Measurements from ENCODE around the gene RPP25L. TPM values are rescaled to one million over a fixed set of nuclear protein-coding genes. Genes with fewer than 3 reads are reported as not detected.

Gene RPP25L
- polyA plus RNA-seq, 1 donor from 2014 or later = 31.4 TPM

DNA sequence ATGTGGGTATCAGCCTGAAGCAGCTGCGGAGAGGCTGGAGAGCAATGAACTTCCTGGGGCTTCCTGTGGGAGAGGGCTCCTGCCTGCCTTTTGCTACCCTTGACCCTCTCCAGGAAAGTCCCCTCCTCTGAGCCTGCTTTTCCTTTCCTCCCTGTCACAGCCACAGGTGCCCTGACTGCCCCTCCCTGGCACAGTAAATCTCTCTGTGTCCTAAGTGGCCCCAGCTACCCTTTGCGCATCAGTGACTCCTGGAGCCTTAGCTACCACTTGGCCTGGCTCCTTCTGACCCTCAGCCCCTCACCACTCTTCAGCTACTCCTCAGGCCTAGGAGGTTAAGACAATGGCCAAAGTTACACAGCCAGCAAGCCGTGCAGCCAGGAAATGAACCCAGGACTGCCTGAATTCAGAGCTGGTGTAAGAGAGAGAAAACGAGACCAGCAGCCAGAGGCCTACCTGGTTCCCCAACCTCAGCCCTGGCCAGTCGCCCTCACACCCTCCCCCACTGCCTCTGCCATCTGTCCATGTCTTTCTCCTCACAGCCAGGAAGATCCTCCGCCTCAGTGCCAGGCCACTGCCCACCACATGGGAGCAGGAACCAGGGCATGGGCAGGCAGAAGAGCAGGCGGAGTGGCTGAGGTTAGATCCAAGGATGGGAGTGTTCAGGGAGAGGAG is 41.0 kb downstream of the RPP25L start:
- H3K79me2 ChIP-seq (replicated peaks; ENCODE audit: insufficient read depth, low read length) = peaks cover 16% of the 10 kb centered on the region
- no peak overlapping the region for H2AFZ ChIP-seq (ENCODE audit: low read depth, low read length)

DNA sequence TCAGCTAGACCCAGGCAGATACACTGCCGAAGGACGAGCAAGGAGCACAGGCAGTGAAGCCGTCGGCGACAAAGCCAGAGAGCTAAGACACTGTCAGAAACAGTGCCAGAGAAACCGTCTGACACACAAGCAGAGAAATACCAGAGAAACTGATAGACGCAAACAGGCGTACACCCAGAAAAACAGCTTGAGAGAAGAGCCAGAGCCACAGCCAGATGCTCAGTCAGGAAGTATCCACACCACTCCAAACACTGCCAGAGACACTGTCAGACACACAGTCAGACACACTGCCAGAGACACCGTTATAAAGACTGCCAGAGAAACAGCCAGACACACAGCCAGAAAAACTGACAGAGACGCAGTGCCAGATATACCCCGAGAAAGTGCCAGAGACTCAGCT is 41.5 kb downstream of the RPP25L start:
- Histone ChIP-seq H3K36me3 (ENCODE audit: insufficient read depth, low read length) (no peaks in the 10 kb centered on the region), H4K20me1 (ENCODE audit: insufficient read depth) (no peaks in the 10 kb centered on the region), H2AFZ (ENCODE audit: low read depth, low read length) (no peak overlapping the region), H3K79me2 (replicated peaks; ENCODE audit: insufficient read depth, low read length) (peaks cover 16% of the 10 kb centered on the region), H3K9ac (ENCODE audit: low read length) (no peak overlapping the region), H3K9me2 (ENCODE audit: insufficient read depth, low read length) (no peaks in the 10 kb centered on the region), H3F3A (ENCODE audit: insufficient read depth, low read length, poor library complexity, severe bottlenecking) (no peaks in the 10 kb centered on the region), H3K27me3 (ENCODE audit: insufficient read depth, low read depth, low read length) (no peaks in the 10 kb centered on the region), H3K4me3 (ENCODE audit: low read length) (no peak overlapping the region), H3K9me3 (ENCODE audit: low read length) (no peaks in the 10 kb centered on the region), H3K27ac (ENCODE audit: low read length) (no peak overlapping the region), H3K4me2 (ENCODE audit: low read length) (no peak overlapping the region)
- TF ChIP-seq POLR2AphosphoS5 (IDR thresholded peaks at IDR 0.05) (no peak), EZH2 (IDR thresholded peaks at IDR 0.05; ENCODE audit: borderline replicate concordance, insufficient read depth, low read length, poor library complexity, severe bottlenecking) (no peak), MXI1 (conservative IDR thresholded peaks at IDR 0.05; ENCODE audit: poor library complexity, severe bottlenecking) (no peak), RAD21 (conservative IDR thresholded peaks at IDR 0.05) (no peak), TAF1 (IDR thresholded peaks at IDR 0.05; ENCODE audit: low read depth) (no peak), EP300 (conservative IDR thresholded peaks at IDR 0.05; ENCODE audit: poor library complexity, severe bottlenecking) (no peak), SMC3 (conservative IDR thresholded peaks at IDR 0.05; ENCODE audit: poor library complexity) (no peak)
- TF ChIP-seq, protein P1, sequence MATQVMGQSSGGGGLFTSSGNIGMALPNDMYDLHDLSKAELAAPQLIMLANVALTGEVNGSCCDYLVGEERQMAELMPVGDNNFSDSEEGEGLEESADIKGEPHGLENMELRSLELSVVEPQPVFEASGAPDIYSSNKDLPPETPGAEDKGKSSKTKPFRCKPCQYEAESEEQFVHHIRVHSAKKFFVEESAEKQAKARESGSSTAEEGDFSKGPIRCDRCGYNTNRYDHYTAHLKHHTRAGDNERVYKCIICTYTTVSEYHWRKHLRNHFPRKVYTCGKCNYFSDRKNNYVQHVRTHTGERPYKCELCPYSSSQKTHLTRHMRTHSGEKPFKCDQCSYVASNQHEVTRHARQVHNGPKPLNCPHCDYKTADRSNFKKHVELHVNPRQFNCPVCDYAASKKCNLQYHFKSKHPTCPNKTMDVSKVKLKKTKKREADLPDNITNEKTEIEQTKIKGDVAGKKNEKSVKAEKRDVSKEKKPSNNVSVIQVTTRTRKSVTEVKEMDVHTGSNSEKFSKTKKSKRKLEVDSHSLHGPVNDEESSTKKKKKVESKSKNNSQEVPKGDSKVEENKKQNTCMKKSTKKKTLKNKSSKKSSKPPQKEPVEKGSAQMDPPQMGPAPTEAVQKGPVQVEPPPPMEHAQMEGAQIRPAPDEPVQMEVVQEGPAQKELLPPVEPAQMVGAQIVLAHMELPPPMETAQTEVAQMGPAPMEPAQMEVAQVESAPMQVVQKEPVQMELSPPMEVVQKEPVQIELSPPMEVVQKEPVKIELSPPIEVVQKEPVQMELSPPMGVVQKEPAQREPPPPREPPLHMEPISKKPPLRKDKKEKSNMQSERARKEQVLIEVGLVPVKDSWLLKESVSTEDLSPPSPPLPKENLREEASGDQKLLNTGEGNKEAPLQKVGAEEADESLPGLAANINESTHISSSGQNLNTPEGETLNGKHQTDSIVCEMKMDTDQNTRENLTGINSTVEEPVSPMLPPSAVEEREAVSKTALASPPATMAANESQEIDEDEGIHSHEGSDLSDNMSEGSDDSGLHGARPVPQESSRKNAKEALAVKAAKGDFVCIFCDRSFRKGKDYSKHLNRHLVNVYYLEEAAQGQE (IDR thresholded peaks at IDR 0.05; ENCODE audit: borderline replicate concordance) = no peak
- TF ChIP-seq, protein P2, sequence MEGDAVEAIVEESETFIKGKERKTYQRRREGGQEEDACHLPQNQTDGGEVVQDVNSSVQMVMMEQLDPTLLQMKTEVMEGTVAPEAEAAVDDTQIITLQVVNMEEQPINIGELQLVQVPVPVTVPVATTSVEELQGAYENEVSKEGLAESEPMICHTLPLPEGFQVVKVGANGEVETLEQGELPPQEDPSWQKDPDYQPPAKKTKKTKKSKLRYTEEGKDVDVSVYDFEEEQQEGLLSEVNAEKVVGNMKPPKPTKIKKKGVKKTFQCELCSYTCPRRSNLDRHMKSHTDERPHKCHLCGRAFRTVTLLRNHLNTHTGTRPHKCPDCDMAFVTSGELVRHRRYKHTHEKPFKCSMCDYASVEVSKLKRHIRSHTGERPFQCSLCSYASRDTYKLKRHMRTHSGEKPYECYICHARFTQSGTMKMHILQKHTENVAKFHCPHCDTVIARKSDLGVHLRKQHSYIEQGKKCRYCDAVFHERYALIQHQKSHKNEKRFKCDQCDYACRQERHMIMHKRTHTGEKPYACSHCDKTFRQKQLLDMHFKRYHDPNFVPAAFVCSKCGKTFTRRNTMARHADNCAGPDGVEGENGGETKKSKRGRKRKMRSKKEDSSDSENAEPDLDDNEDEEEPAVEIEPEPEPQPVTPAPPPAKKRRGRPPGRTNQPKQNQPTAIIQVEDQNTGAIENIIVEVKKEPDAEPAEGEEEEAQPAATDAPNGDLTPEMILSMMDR (IDR thresholded peaks at IDR 0.05; ENCODE audit: poor library complexity, severe bottlenecking) = no peak

More for the DNA sequence above, 41.0 kb downstream of the RPP25L start:
- Histone ChIP-seq H3K27me3 (ENCODE audit: insufficient read depth, low read depth, low read length) (no peaks in the 10 kb centered on the region), H3K9me3 (ENCODE audit: low read length) (no peaks in the 10 kb centered on the region), H3K9ac (ENCODE audit: low read length) (no peak overlapping the region), H3F3A (ENCODE audit: insufficient read depth, low read length, poor library complexity, severe bottlenecking) (no peaks in the 10 kb centered on the region), H4K20me1 (ENCODE audit: insufficient read depth) (no peaks in the 10 kb centered on the region), H3K36me3 (ENCODE audit: insufficient read depth, low read length) (no peaks in the 10 kb centered on the region), H3K4me3 (ENCODE audit: low read length) (no peak overlapping the region), H3K27ac (ENCODE audit: low read length) (no peak overlapping the region), H3K9me2 (ENCODE audit: insufficient read depth, low read length) (no peaks in the 10 kb centered on the region), H3K4me2 (ENCODE audit: low read length) (no peak overlapping the region)
- no peak for TF ChIP-seq POLR2AphosphoS5 (IDR thresholded peaks at IDR 0.05)
- TF ChIP-seq, protein P1 (IDR thresholded peaks at IDR 0.05; ENCODE audit: borderline replicate concordance) = no peak
- TF ChIP-seq, protein P2 (IDR thresholded peaks at IDR 0.05; ENCODE audit: poor library complexity, severe bottlenecking) = no peak
- TF ChIP-seq EZH2 (IDR thresholded peaks at IDR 0.05; ENCODE audit: borderline replicate concordance, insufficient read depth, low read length, poor library complexity, severe bottlenecking) = no peak
- no peak for TF ChIP-seq MXI1 (conservative IDR thresholded peaks at IDR 0.05; ENCODE audit: poor library complexity, severe bottlenecking)
- TF ChIP-seq EP300 (conservative IDR thresholded peaks at IDR 0.05; ENCODE audit: poor library complexity, severe bottlenecking) = no peak
- no peak for TF ChIP-seq TAF1 (IDR thresholded peaks at IDR 0.05; ENCODE audit: low read depth)
- no peak for TF ChIP-seq RAD21 (conservative IDR thresholded peaks at IDR 0.05)
- no peak for TF ChIP-seq SMC3 (conservative IDR thresholded peaks at IDR 0.05; ENCODE audit: poor library complexity)
